SKM-1 (cell line): ENCODE data around the gene PRSS56.

ENCODE experiments used
- DNase-seq: peaks from one replicate; lab custom pipeline; 2025; ENCODE audit not compliant: unreplicated experiment; lab: John Stamatoyannopoulos, UW

PRSS56 gene

GRCh38 chr2:232486558-232487384 is 33.4 kb upstream of the PRSS56 start:
- no peak for DNase-seq

GRCh38 chr2:232487385-232488096 is 32.6 kb upstream of the PRSS56 start, which contains the start of gene ECEL1:
TSS of gene ECEL1 (minus strand) at chr2:232487834. CDS start at chr2:232486653, 1,181 bp downstream.
- no peak for DNase-seq

GRCh38 chr2:232488097-232488711 is 32.0 kb upstream of the PRSS56 start:
- no peak for DNase-seq

- no peak for DNase-seq
Observed at GRCh38 chr2:232488721-232489300, 31.4 kb upstream of the PRSS56 start.

GRCh38 chr2:232489516-232490220 is 30.5 kb upstream of the PRSS56 start:
- no peak for DNase-seq

- DNase-seq = no peak
Observed at GRCh38 chr2:232490221-232491138, 29.7 kb upstream of the PRSS56 start.

- DNase-seq = no peak
Observed at GRCh38 chr2:232491139-232491780, 28.9 kb upstream of the PRSS56 start.

- DNase-seq = no peak
Observed at GRCh38 chr2:232492236-232492848, 27.8 kb upstream of the PRSS56 start.

- DNase-seq = no peak
Observed at GRCh38 chr2:232492963-232493700, 27.1 kb upstream of the PRSS56 start.

- no peak for DNase-seq
Observed at GRCh38 chr2:232493701-232494474, 26.3 kb upstream of the PRSS56 start.

- DNase-seq = no peak
Observed at GRCh38 chr2:232494542-232494941, 25.6 kb upstream of the PRSS56 start.

- DNase-seq = no peak
Observed at GRCh38 chr2:232495292-232495691, 24.9 kb upstream of the PRSS56 start.

- no peak for DNase-seq
Observed at GRCh38 chr2:232496501-232497270, 23.5 kb upstream of the PRSS56 start.

GRCh38 chr2:232497348-232497747 is 22.8 kb upstream of the PRSS56 start:
- no peak for DNase-seq

GRCh38 chr2:232498452-232498851 is 21.7 kb upstream of the PRSS56 start:
- DNase-seq = no peak

GRCh38 chr2:232501331-232501771 is 18.8 kb upstream of the PRSS56 start:
- no peak for DNase-seq
